KOPT-K1 (cell line): ENCODE results near the gene RUFY1.
A peak's percentile ranks its signal among the peaks of the same experiment; 100 is the strongest.
"Not testable (repeated sequence)": the region's sequence is repeated elsewhere in the genome, so short reads cannot be mapped to it uniquely, and the experiment has no call there.

Source experiments
- H3K27ac ChIP-seq: fragments of 200-600 bp; sonication (generic); 2 replicates; pipeline ENCODE4 v1.5.1; 2016; ENCODE audit warnings: antibody characterized with exemption, mild to moderate bottlenecking, low read depth, low read length; ENCODE audit not compliant: poor library complexity, severe bottlenecking
- H3K36me3 ChIP-seq: fragments of 200-600 bp; sonication (generic); 2 replicates; pipeline ENCODE4 v1.5.1; 2017; ENCODE audit warnings: antibody characterized with exemption, mild to moderate bottlenecking, low read length, moderate library complexity; ENCODE audit not compliant: insufficient read depth
- H3K9me3 ChIP-seq: fragments of 200-600 bp; sonication (generic); 2 replicates; pipeline ENCODE4 v1.5.1; 2017; ENCODE audit warnings: antibody characterized with exemption, low read length, mild to moderate bottlenecking; ENCODE audit not compliant: insufficient read depth, poor library complexity, severe bottlenecking

The RUFY1 gene

DNA sequence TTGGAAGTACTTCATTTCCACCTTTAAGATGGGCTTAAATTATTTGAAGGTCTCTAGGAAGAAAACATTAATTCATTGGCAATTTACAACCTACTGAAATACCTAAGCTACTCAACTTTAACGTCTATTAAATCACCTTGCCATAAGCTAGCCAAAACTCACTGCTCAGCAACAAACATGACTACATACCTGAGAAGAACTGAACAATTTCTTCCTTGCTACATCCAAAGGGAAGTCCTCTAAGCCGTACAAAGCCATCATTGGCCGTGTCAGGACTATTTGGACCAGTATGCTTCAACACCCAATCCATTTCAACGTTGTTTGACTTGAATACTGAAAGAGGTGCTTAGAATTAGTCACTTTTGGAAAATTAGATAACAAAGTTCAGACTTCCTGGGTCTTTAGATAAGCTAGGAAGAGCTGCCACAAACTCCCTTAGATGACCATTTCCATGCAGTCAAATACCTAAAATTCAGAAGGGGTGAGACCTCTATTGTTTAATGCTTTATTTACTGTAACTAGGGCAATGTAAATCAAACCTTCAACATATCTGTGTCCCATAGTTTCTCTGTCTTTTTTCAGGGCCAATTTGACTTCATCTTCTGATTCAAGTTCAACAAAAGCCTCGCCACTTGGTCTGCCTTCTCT, 70.5 kb downstream of the RUFY1 start:
- H3K36me3 ChIP-seq, result peaks cover 68% of the 10 kb centered on the region
- peak overlapping the region; percentile 99 for H3K27ac ChIP-seq
- no peaks in the 10 kb centered on the region for H3K9me3 ChIP-seq

DNA sequence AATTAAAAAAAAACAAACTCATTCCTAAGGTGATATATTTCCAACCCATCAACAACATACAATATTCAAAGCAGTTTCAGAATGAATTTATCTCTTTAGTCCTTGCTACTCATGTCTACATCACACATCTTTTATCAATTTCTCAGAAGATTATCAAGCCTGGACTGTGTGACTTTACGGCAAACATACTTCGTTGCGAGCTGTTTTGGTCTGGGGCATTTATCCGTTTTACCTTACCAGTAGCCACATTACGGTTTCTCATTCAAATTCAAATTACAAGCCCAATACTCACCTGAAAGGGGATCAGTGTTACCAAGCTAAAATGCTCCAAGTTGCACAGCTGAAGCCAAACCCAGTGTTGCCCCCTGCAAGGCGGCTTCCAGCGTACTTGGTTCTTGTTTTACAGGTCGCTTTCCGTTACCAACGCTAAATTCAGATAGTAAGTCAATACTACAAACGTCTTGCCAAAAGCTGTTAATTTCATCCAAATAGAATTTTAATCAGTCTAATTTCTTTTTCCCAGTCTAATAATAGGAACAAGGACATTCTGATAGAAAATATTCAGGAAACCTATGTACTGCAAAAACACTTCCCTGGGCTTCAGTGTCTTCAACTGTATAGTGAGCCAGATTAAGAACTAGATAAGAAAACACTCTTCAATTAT, 71.3 kb downstream of the RUFY1 start:
- H3K27ac ChIP-seq, result peak overlapping the region; percentile 99

GRCh38 chr5:179623003-179623905, 72.9 kb downstream of the RUFY1 start, which contains the start of gene HNRNPH1:
TSS of gene HNRNPH1 (minus strand) at chr5:179623671. CDS start at chr5:179623133, 538 bp downstream.
- peaks cover 44% of the 10 kb centered on the region for H3K36me3 ChIP-seq

More for the DNA sequence above, 71.3 kb downstream of the RUFY1 start:
- peaks cover 60% of the 10 kb centered on the region for H3K36me3 ChIP-seq
- no peaks in the 10 kb centered on the region for H3K9me3 ChIP-seq

DNA sequence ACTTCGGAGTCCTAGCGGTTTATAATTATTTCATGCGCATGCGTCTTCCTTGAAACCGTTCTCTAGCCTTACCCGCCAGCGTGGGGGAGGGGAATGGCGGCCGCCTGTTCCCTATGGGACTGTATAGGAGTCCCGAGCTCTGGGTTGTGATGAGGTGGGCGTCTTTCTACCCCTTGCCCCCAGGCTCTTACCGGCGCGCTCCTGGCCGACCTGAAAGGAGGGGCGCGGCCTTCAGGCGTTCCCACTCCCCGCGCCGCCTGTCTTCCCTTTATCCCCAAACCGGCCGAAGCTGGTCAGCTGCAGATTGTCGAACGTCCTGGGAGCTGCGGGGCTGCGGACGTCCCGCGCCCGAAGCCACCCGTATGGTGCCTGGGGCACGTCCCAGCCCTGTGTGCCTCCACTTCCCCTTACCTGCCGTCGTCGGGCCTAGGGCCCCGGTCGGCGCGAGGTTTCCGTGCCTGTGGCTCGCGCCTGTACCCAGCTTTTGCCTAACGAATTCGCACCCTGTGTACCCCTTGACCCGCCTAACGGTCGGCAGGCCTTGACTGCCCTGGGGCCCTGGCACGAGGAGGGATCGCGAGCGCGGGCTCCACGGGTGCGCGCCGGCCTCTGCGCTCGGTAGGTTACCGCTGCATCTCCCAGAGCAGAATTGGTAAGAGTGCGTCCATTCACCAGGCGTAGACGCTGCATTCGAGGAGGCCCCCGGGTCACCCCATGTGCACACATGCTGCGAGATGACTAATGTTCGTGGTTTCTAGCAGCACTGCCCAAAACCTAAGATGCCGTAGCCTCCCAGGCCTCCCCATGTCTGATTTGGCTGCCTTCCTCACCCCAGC, 73.8 kb downstream of the RUFY1 start:
- peak overlapping the region; percentile 99 for H3K27ac ChIP-seq
- no peaks in the 10 kb centered on the region for H3K9me3 ChIP-seq
- peaks cover 35% of the 10 kb centered on the region for H3K36me3 ChIP-seq

More at GRCh38 chr5:179623003-179623905, 72.9 kb downstream of the RUFY1 start, which contains the start of gene HNRNPH1:
- Histone ChIP-seq H3K9me3 (no peaks in the 10 kb centered on the region), H3K27ac (peak within 1 kb of the TSS; percentile 99)

DNA sequence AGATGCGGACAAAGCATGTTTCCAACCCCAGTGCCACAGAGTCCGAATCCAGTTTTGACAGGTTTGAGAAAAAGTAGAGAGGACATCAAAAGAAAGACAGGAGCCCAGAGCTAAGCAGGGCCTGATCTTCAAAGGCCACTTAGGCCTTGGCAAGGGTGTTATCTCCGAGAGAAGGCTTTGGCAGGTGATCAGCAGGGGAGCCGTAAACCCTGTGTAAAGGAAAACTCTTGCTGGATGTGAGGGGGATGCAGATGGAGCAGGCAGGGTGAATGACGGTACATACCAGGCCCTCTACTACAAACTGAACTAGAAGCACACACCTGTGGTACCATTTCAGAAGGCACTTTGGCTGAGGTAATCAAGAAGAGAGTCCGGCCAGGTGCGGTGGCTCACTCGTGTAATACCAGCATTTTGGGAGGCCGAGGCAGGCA, 74.5 kb downstream of the RUFY1 start:
- H3K27ac ChIP-seq, result peak overlapping the region; percentile 99

GRCh38 chr5:179633501-179634369, 83.4 kb downstream of the RUFY1 start:
- H3K27ac ChIP-seq, H3K36me3 ChIP-seq, H3K9me3 ChIP-seq: not testable (repeated sequence)

More for the DNA sequence above, 74.5 kb downstream of the RUFY1 start:
- Histone ChIP-seq H3K9me3 (no peaks in the 10 kb centered on the region), H3K36me3 (peaks cover 28% of the 10 kb centered on the region)

- not testable (repeated sequence) for H3K27ac ChIP-seq, H3K9me3 ChIP-seq, H3K36me3 ChIP-seq
Measured at GRCh38 chr5:179634370-179635172, 84.2 kb downstream of the RUFY1 start.

- not testable (repeated sequence) for H3K36me3 ChIP-seq, H3K9me3 ChIP-seq, H3K27ac ChIP-seq
Measured at GRCh38 chr5:179639296-179639695, 88.9 kb downstream of the RUFY1 start.

- not testable (repeated sequence) for H3K27ac ChIP-seq, H3K9me3 ChIP-seq, H3K36me3 ChIP-seq
Measured at GRCh38 chr5:179641745-179642144, 91.4 kb downstream of the RUFY1 start.

DNA sequence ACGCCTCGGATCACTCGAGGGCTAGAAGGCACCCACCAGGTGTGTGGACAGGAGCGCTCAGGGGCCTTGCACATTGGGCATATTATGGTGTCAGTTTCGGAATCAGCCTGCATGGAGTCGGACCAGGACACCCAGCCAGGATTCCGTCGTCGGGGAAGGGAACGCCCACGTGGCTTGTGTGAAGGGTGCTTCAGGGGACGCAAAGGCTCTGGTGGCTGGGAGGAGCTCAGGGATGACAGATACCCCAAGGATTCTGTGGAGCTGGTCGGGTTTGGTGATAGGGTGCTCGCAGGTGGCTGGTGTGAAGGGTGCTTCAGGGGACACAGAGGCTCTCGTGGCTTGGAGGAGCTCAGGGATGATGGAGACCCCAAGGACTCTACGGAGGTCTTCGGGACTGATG, 92.3 kb downstream of the RUFY1 start:
- not testable (repeated sequence) for H3K9me3 ChIP-seq, H3K27ac ChIP-seq, H3K36me3 ChIP-seq

DNA sequence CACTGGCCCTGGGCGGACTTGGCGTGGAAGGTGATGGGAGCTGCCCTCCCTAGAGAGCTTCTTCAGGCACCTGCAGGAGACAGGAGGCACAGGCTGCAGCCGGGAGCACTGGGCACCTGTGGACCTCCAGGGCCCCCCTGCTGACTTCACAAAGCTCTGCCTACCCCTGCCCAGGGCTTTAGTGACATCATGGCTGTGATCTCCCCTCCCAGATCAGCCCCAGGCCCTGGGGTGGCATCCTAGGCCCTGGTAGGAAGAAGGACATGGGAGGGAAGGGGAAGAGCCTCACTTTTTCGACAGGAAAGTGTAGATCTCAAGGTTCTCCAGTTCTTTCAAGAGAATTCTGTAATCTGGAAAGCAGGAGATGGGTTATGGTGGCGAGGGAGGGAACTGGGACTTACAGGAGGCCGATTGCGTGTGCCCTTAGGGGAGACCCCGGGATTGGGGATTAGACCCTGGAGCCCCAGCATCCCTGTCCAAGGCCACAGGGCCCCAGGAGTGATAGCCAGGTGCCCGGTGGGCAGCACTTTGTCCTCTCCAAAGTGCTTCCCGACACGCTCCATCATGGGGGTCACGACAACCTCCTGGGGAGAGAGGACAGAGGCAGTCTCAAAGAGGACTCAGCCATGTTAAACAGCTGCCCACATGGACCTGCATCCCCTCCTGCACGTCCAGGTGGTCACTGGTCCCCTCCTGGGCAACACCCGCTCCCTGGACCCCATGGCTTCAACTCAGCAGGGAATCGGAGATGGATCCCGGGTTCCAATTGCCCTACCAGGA, 93.0 kb downstream of the RUFY1 start:
- H3K27ac ChIP-seq, H3K9me3 ChIP-seq, H3K36me3 ChIP-seq: not testable (repeated sequence)

GRCh38 chr5:179644766-179645165, 94.4 kb downstream of the RUFY1 start:
- not testable (repeated sequence) for H3K27ac ChIP-seq, H3K9me3 ChIP-seq, H3K36me3 ChIP-seq
